HEK293 (cell line): Measurements from ENCODE around the gene ZNF599.

Source experiments
- TCF7L2 ChIP-seq: IDR thresholded peaks from 2 replicates; pipeline ENCODE4 v1.6.1; 2011; ENCODE audit warnings: low read depth, mild to moderate bottlenecking, inconsistent platforms, low read length, moderate library complexity, borderline replicate concordance
- YY1 ChIP-seq: fragments of 450-650 bp; formaldehyde crosslinking; IDR thresholded peaks from 2 replicates; pipeline ENCODE4 v1.5.1; 2018; ENCODE audit warnings: missing biosample characterization, missing genetic modification characterization
- ZBTB20 ChIP-seq: fragments of 450-650 bp; formaldehyde crosslinking; IDR thresholded peaks from 2 replicates; pipeline ENCODE4 v1.5.1; 2016; ENCODE audit warnings: missing biosample characterization, missing genetic modification characterization
- ZNF16 ChIP-seq: fragments of 450-650 bp; formaldehyde crosslinking; IDR thresholded peaks from 2 replicates; pipeline ENCODE4 v1.5.1; 2016; ENCODE audit warnings: low read depth, missing biosample characterization, missing genetic modification characterization
- ZNF768 ChIP-seq: fragments of 450-650 bp; formaldehyde crosslinking; IDR thresholded peaks from 2 replicates; pipeline ENCODE4 v1.5.1; 2018; ENCODE audit warnings: missing biosample characterization, mild to moderate bottlenecking, missing genetic modification characterization
- ZSCAN30 ChIP-seq: fragments of 450-650 bp; IDR thresholded peaks from 2 replicates; pipeline ENCODE4 v1.5.1; 2018; ENCODE audit warnings: missing biosample characterization, mild to moderate bottlenecking, missing genetic modification characterization, moderate library complexity
- TF ChIP-seq, protein P1 (sequence below): fragments of 450-650 bp; formaldehyde crosslinking; IDR thresholded peaks from 2 replicates; pipeline ENCODE4 v1.5.1; 2016; ENCODE audit warnings: missing biosample characterization, missing genetic modification characterization
- TF ChIP-seq, protein P2 (sequence below): fragments of 450-650 bp; formaldehyde crosslinking; IDR thresholded peaks from 2 replicates; pipeline ENCODE4 v1.5.1; 2016; ENCODE audit warnings: missing biosample characterization, missing genetic modification characterization
- TF ChIP-seq, protein P3 (sequence below): fragments of 450-650 bp; IDR thresholded peaks from 2 replicates; pipeline ENCODE4 v1.5.1; 2018; ENCODE audit warnings: missing biosample characterization, missing genetic modification characterization
- TF ChIP-seq, protein P4 (sequence below): fragments of 450-650 bp; formaldehyde crosslinking; IDR thresholded peaks from 2 replicates; pipeline ENCODE4 v1.5.1; 2017; ENCODE audit warnings: missing biosample characterization, missing genetic modification characterization

DNA sequence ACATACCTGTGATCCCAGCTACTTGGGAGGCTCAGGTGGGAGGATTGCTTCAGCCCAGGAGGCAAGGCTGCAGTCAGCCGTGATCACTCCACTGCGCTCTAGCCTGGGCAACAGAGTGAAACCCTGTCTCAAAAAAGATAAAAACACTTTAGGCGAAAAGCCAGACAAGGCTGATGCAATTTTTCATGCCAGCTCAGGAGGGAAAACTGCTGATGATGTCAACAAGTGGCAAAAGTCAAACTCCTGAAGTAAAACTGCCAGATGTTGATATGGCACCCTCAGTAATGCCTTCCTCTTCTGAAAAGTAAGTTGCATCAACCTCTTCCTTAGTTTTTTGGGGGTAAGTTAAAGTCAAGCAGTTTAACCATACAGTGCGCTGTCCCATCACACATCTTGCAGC, 15.6 kb downstream of the ZNF599 start:
- TF ChIP-seq, protein P1, sequence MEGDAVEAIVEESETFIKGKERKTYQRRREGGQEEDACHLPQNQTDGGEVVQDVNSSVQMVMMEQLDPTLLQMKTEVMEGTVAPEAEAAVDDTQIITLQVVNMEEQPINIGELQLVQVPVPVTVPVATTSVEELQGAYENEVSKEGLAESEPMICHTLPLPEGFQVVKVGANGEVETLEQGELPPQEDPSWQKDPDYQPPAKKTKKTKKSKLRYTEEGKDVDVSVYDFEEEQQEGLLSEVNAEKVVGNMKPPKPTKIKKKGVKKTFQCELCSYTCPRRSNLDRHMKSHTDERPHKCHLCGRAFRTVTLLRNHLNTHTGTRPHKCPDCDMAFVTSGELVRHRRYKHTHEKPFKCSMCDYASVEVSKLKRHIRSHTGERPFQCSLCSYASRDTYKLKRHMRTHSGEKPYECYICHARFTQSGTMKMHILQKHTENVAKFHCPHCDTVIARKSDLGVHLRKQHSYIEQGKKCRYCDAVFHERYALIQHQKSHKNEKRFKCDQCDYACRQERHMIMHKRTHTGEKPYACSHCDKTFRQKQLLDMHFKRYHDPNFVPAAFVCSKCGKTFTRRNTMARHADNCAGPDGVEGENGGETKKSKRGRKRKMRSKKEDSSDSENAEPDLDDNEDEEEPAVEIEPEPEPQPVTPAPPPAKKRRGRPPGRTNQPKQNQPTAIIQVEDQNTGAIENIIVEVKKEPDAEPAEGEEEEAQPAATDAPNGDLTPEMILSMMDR (tag by site-specific recombination), result no peak
- TF ChIP-seq ZNF768 (tag by site-specific recombination) (no peak), YY1 (no peak), TCF7L2 (no peak), ZSCAN30 (no peak), ZNF16 (no peak), ZBTB20 (tag by site-specific recombination) (no peak)
- TF ChIP-seq, protein P2, sequence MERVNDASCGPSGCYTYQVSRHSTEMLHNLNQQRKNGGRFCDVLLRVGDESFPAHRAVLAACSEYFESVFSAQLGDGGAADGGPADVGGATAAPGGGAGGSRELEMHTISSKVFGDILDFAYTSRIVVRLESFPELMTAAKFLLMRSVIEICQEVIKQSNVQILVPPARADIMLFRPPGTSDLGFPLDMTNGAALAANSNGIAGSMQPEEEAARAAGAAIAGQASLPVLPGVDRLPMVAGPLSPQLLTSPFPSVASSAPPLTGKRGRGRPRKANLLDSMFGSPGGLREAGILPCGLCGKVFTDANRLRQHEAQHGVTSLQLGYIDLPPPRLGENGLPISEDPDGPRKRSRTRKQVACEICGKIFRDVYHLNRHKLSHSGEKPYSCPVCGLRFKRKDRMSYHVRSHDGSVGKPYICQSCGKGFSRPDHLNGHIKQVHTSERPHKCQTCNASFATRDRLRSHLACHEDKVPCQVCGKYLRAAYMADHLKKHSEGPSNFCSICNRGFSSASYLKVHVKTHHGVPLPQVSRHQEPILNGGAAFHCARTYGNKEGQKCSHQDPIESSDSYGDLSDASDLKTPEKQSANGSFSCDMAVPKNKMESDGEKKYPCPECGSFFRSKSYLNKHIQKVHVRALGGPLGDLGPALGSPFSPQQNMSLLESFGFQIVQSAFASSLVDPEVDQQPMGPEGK, result no peak
- TF ChIP-seq, protein P3, sequence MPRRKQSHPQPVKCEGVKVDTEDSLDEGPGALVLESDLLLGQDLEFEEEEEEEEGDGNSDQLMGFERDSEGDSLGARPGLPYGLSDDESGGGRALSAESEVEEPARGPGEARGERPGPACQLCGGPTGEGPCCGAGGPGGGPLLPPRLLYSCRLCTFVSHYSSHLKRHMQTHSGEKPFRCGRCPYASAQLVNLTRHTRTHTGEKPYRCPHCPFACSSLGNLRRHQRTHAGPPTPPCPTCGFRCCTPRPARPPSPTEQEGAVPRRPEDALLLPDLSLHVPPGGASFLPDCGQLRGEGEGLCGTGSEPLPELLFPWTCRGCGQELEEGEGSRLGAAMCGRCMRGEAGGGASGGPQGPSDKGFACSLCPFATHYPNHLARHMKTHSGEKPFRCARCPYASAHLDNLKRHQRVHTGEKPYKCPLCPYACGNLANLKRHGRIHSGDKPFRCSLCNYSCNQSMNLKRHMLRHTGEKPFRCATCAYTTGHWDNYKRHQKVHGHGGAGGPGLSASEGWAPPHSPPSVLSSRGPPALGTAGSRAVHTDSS (tag by site-specific recombination), result no peak
- TF ChIP-seq, protein P4, sequence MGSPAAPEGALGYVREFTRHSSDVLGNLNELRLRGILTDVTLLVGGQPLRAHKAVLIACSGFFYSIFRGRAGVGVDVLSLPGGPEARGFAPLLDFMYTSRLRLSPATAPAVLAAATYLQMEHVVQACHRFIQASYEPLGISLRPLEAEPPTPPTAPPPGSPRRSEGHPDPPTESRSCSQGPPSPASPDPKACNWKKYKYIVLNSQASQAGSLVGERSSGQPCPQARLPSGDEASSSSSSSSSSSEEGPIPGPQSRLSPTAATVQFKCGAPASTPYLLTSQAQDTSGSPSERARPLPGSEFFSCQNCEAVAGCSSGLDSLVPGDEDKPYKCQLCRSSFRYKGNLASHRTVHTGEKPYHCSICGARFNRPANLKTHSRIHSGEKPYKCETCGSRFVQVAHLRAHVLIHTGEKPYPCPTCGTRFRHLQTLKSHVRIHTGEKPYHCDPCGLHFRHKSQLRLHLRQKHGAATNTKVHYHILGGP (tag by site-specific recombination), result no peak
